ENCODE results near the gene CLASP1.
"Not testable (repeated sequence)": the region's sequence is repeated elsewhere in the genome, so short reads cannot be mapped to it uniquely, and the experiment has no call there.

- TF ChIP-seq POLR2A, CTCF (IDR thresholded peaks at IDR 0.05): not testable (repeated sequence)
These were observed 22.4 kb upstream of the CLASP1 start for GRCh38 chr2:121671621-121672020.

All from heart left ventricle (tissue), 13 donors.